Endodermal cell (in vitro differentiated cells): ENCODE measurements around the gene PAEP. TPM values are rescaled to one million over a fixed set of nuclear protein-coding genes. Genes with fewer than 3 reads are reported as not detected.

Experiments used
- DNase-seq: peaks from one replicate; pipeline ENCODE4 v3.0.0-alpha.2; 2017
- H3K27ac ChIP-seq: 2 replicates; pipeline ENCODE4 v1.5.1; 2013; ENCODE audit warnings: mild to moderate bottlenecking, low read depth, low read length, moderate library complexity
- H3K27me3 ChIP-seq: 2 replicates; pipeline ENCODE4 v1.6.1; 2013; ENCODE audit warnings: mild to moderate bottlenecking, low read length, moderate library complexity; ENCODE audit not compliant: insufficient read depth, control insufficient read depth, poor library complexity, severe bottlenecking
- H3K36me3 ChIP-seq: 2 replicates; pipeline ENCODE4 v1.7.0; 2013; ENCODE audit warnings: mild to moderate bottlenecking, low read length, moderate library complexity; ENCODE audit not compliant: control insufficient read depth, insufficient read depth
- H3K4me1 ChIP-seq: one replicate; pipeline ENCODE4 v1.7.0; 2013; ENCODE audit warnings: low read length; ENCODE audit not compliant: control insufficient read depth, insufficient read depth
- H3K4me3 ChIP-seq: 2 replicates; pipeline ENCODE4 v1.5.1; 2013; ENCODE audit warnings: mild to moderate bottlenecking, low read length, moderate library complexity
- H3K9ac ChIP-seq: 2 replicates; pipeline ENCODE4 v1.6.1; 2013; ENCODE audit warnings: mild to moderate bottlenecking, low read length, moderate library complexity; ENCODE audit not compliant: poor library complexity, severe bottlenecking; ENCODE audit errors: extremely low read depth
- H3K9me3 ChIP-seq: 2 replicates; pipeline ENCODE4 v1.6.1; 2013; ENCODE audit warnings: mild to moderate bottlenecking, low read length, moderate library complexity; ENCODE audit not compliant: control insufficient read depth
- H3K27ac Mint-ChIP-seq: 2 replicates; pipeline ENCODE4 v1.8.0; 2020; ENCODE audit warnings: mixed read lengths
- H3K27me3 Mint-ChIP-seq: 2 replicates; pipeline ENCODE4 v1.8.0; 2021; ENCODE audit warnings: mild to moderate bottlenecking, mixed read lengths; ENCODE audit not compliant: insufficient read depth
- H3K36me3 Mint-ChIP-seq: 2 replicates; pipeline ENCODE4 v1.8.0; 2020; ENCODE audit warnings: low read depth, mixed read lengths
- H3K4me1 Mint-ChIP-seq: 2 replicates; pipeline ENCODE4 v1.8.0; 2020; ENCODE audit warnings: mixed read lengths
- H3K4me3 Mint-ChIP-seq: 2 replicates; pipeline ENCODE4 v1.8.0; 2020; ENCODE audit warnings: mild to moderate bottlenecking, moderate library complexity, mixed read lengths
- H3K9me3 Mint-ChIP-seq: 2 replicates; pipeline ENCODE4 v1.8.0; 2020; ENCODE audit warnings: mild to moderate bottlenecking, mixed read lengths
- CTCF ChIP-seq: fragments of 200-600 bp; sonication (generic); conservative IDR thresholded peaks from 2 replicates; pipeline ENCODE4 v1.5.0; 2021; ENCODE audit warnings: antibody characterized with exemption, mild to moderate bottlenecking
- WGBS, 2 experiments: methylation state at CpG; one replicate each; pipeline versions ENCODE4 v1.1.5 to v1.1.7; 2013; ENCODE audit warnings: missing lambda C conversion rate in 2 of 2, mixed read lengths in 1 of 2; ENCODE audit not compliant: insufficient coverage in 1 of 2, insufficient read length in 1 of 2; 5-methylcytosine and 5-hydroxymethylcytosine counted together
- total RNA-seq, 2 donors: library from RNA; stranded (reverse); fragmentation: NEBNext Ultra II Directional in 1 of 2; extraction: Animal tissue kit (Norgen Biotek cat#: 25700) in 1 of 2; gene quantifications; 2 replicates in 1 of 2; 3 replicates in 1 of 2; pipeline ENCODE4 v1.2.1, GENCODE V29; 2021

Gene PAEP
- total RNA-seq, 2 donors from 2014 or later, result not detected

- no peaks in the 10 kb centered on the region for H3K36me3 Mint-ChIP-seq
- no peak overlapping the region for H3K27ac ChIP-seq
These were observed 54.4 kb downstream of the PAEP start for GRCh38 chr9:135615666-135616618.

More at GRCh38 chr9:135615666-135616618, 54.4 kb downstream of the PAEP start:
- Histone ChIP-seq H3K9me3 (no peaks in the 10 kb centered on the region), H3K9ac (no peak overlapping the region), H3K36me3 (no peaks in the 10 kb centered on the region), H3K4me3 (no peak overlapping the region), H3K4me1 (no peaks in the 10 kb centered on the region), H3K27me3 (no peaks in the 10 kb centered on the region)
- Mint-ChIP-seq H3K4me3 (no peak overlapping the region), H3K4me1 (no peaks in the 10 kb centered on the region), H3K27ac (no peak overlapping the region), H3K27me3 (no peaks in the 10 kb centered on the region), H3K9me3 (peaks cover 7% of the 10 kb centered on the region)
- peak; percentile 65 for DNase-seq
- peak; percentile 62 for TF ChIP-seq CTCF
- 86 to 88% methylated on average over 24 to 31 of the region's 31 CpGs for WGBS, 2 experiments

Other genes with a start within 250 kb of the PAEP start
- gene PPP1R26, start 82.0 kb upstream of the PAEP start, total RNA-seq, result 10 to 100 TPM; 43.2 to 54.5 TPM
- gene MRPS2, start 61.1 kb upstream of the PAEP start, total RNA-seq, result 10 to 100 TPM; 50.2 to 53.1 TPM
- not detected for gene LCN1, start 40.3 kb upstream of the PAEP start, total RNA-seq
- not detected for gene OBP2A, start 15.6 kb upstream of the PAEP start, total RNA-seq
- gene GLT6D1, start 77.8 kb downstream of the PAEP start, total RNA-seq, result under 1 TPM in 1 of 2 donors, not detected in 1; 0.60 TPM
- 10 to 100 TPM in 1 of 2 donors, under 1 TPM in 1; 0.46 to 10.7 TPM for gene LCN9, start 101.6 kb downstream of the PAEP start, total RNA-seq
- gene SOHLH1, start 137.7 kb downstream of the PAEP start, total RNA-seq, result not detected
- gene KCNT1, start 140.4 kb downstream of the PAEP start, total RNA-seq, result under 1 TPM in 1 of 2 donors, not detected in 1; 0.15 TPM